Measurements from ENCODE around the gene CHCHD1. TPM values are rescaled to one million over a fixed set of nuclear protein-coding genes. Genes with fewer than 3 reads are reported as not detected.
"Not testable (repeated sequence)": the region's sequence is repeated elsewhere in the genome, so short reads cannot be mapped to it uniquely, and the experiment has no call there.

The CHCHD1 gene
- total RNA-seq, 4 donors from 2014 or later, result 2.6 to 37.4 (median 17.0) TPM

- WGBS, 2 donors (ENCODE audit: low coverage in 1 of 2), result 79 to 88% methylated on average over 2 to 5 of the region's 5 CpGs
- Histone ChIP-seq H3K4me3 (no peak overlapping the region), H3K27me3 (no peaks in the 10 kb centered on the region), H3K9me3 (no peaks in the 10 kb centered on the region), H3K27ac (no peak overlapping the region), H3K4me1 (peaks cover 10 to 16% (median 12%) of the 10 kb centered on the region in 4 donors), H3K36me3 (peaks cover 0 to 8% (median 0%) of the 10 kb centered on the region in 4 donors)
- intact Hi-C loops (cut with DNase I; ENCODE audit: low total_unique reads), result no loop called here
- in situ Hi-C loops (cut with MboI; ENCODE audit: low pct_ligation_motif_present in 1 of 4, low pct_unique_long_range_greater_than_20kb in 1 of 4, low sequenced_read_pairs in 3 of 4), result no loop called here
- TF ChIP-seq POLR2AphosphoS5 (IDR thresholded peaks at IDR 0.05) (no peak), EP300 (IDR thresholded peaks at IDR 0.05; ENCODE audit: low read depth) (no peak), POLR2A (IDR thresholded peaks at IDR 0.05) (no peak)
- TF ChIP-seq, protein P1, sequence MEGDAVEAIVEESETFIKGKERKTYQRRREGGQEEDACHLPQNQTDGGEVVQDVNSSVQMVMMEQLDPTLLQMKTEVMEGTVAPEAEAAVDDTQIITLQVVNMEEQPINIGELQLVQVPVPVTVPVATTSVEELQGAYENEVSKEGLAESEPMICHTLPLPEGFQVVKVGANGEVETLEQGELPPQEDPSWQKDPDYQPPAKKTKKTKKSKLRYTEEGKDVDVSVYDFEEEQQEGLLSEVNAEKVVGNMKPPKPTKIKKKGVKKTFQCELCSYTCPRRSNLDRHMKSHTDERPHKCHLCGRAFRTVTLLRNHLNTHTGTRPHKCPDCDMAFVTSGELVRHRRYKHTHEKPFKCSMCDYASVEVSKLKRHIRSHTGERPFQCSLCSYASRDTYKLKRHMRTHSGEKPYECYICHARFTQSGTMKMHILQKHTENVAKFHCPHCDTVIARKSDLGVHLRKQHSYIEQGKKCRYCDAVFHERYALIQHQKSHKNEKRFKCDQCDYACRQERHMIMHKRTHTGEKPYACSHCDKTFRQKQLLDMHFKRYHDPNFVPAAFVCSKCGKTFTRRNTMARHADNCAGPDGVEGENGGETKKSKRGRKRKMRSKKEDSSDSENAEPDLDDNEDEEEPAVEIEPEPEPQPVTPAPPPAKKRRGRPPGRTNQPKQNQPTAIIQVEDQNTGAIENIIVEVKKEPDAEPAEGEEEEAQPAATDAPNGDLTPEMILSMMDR (IDR thresholded peaks at IDR 0.05), result no peak
- DNase-seq, result no peak
Observed at GRCh38 chr10:73734796-73735305, 47.0 kb upstream of the CHCHD1 start.

GRCh38 chr10:73740501-73741254 lies 41.2 kb upstream of the CHCHD1 start:
- WGBS, 2 donors (ENCODE audit: low coverage in 1 of 2), result 93 to 100% methylated on average over 3 to 18 of the region's 18 CpGs

DNA sequence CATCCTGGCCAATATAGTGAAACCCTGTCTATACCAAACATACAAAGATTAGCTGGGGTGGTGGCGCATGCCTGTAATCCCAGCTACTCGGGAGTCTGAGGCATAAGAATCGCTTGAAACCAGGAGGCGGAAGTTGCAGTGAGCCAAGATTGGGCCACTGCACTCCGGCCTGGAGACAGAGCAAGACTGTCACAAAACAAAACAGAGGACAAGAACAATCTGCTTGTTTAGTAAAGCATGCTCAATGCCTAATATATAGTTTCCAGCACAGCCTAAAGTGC lies 39.5 kb upstream of the CHCHD1 start:
- H3K27me3 ChIP-seq, result no peaks in the 10 kb centered on the region
- H3K4me3 ChIP-seq, result no peak overlapping the region
- TF ChIP-seq POLR2A (IDR thresholded peaks at IDR 0.05) (no peak), POLR2AphosphoS5 (IDR thresholded peaks at IDR 0.05) (no peak), EP300 (IDR thresholded peaks at IDR 0.05; ENCODE audit: low read depth) (no peak)
- TF ChIP-seq, protein P1 (IDR thresholded peaks at IDR 0.05), result no peak
- H3K27ac ChIP-seq, result no peak overlapping the region
- in situ Hi-C loops (cut with MboI; ENCODE audit: low pct_ligation_motif_present in 1 of 4, low pct_unique_long_range_greater_than_20kb in 1 of 4, low sequenced_read_pairs in 3 of 4) (no loop called here), intact Hi-C loops (cut with DNase I; ENCODE audit: low total_unique reads) (no loop called here)
- peaks cover 10 to 24% (median 19%) of the 10 kb centered on the region in 4 donors for H3K4me1 ChIP-seq
- H3K36me3 ChIP-seq, result peaks cover 0 to 10% (median 4%) of the 10 kb centered on the region in 4 donors
- no peak for DNase-seq
- WGBS, 2 donors (ENCODE audit: low coverage in 1 of 2), result 92 to 100% methylated on average over 4 to 5 of the region's 5 CpGs
- no peaks in the 10 kb centered on the region for H3K9me3 ChIP-seq

More at GRCh38 chr10:73740501-73741254, 41.2 kb upstream of the CHCHD1 start:
- H3K4me1 ChIP-seq, result peaks cover 8 to 23% (median 14%) of the 10 kb centered on the region in 4 donors
- H3K27me3 ChIP-seq; H3K27ac ChIP-seq; H3K4me3 ChIP-seq; H3K36me3 ChIP-seq; intact Hi-C loops (cut with DNase I; ENCODE audit: low total_unique reads); DNase-seq; H3K9me3 ChIP-seq; in situ Hi-C loops (cut with MboI; ENCODE audit: low pct_ligation_motif_present in 1 of 4, low pct_unique_long_range_greater_than_20kb in 1 of 4, low sequenced_read_pairs in 3 of 4): not testable (repeated sequence)

- Histone ChIP-seq H3K27me3 (no peaks in the 10 kb centered on the region), H3K4me1 (peaks cover 10 to 25% (median 20%) of the 10 kb centered on the region in 4 donors), H3K27ac (peak overlapping the region; percentile 88 to 96 (median 92)), H3K36me3 (peaks cover 0 to 16% (median 8%) of the 10 kb centered on the region in 4 donors), H3K9me3 (no peaks in the 10 kb centered on the region), H3K4me3 (peak overlapping the region; percentile 42 to 98 (median 82))
- in situ Hi-C loops (cut with MboI; ENCODE audit: low pct_ligation_motif_present in 1 of 4, low pct_unique_long_range_greater_than_20kb in 1 of 4, low sequenced_read_pairs in 3 of 4), result no loop called here
- TF ChIP-seq POLR2AphosphoS5 (IDR thresholded peaks at IDR 0.05), result no peak
- no peak for TF ChIP-seq EP300 (IDR thresholded peaks at IDR 0.05; ENCODE audit: low read depth)
- TF ChIP-seq POLR2A (IDR thresholded peaks at IDR 0.05), result no peak
- TF ChIP-seq, protein P1 (IDR thresholded peaks at IDR 0.05), result no peak
- 38 to 44% methylated on average over 5 to 6 of the region's 6 CpGs for WGBS, 2 donors (ENCODE audit: low coverage in 1 of 2)
- no peak for DNase-seq
- intact Hi-C loops (cut with DNase I; ENCODE audit: low total_unique reads), result no loop called here
Observed at GRCh38 chr10:73743327-73743904, 38.4 kb upstream of the CHCHD1 start.
